ENCODE results near the gene ART4. TPM values are rescaled to one million over a fixed set of nuclear protein-coding genes. Genes with fewer than 3 reads are reported as not detected.
A peak's percentile ranks its signal among the peaks of the same experiment; 100 is the strongest.

Gene ART4
- total and polyA plus RNA-seq, 4 donors = 10.5 to 40.7 (median 22.2) TPM

DNA sequence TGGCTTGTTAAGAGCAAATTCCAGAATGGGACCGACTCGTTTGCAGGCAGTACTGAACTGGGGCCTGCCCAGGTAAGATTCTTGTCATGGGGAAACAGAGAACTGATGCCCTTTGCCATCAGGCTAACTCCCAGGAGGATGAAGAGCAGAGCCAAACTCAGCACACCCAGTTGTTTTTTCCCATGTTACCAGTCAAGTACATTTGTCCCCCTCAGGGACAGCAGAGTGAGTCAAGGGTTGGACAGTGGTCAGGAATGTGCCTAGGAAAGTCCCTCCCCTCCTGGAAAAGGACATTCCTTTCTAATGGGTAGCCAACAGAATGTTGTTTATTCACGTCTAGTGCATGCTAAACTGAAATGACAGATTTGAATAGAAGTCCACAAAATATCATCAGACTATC is 1.6 kb downstream of the ART4 start:
- Histone ChIP-seq H3K4me3 (ENCODE audit: low read depth in 1 of 3, low read length in 3 of 3) (peak overlapping the region; percentile 62 to 91 (median 89)), H3K9ac (ENCODE audit: low read depth in 1 of 2, low read length in 2 of 2) (peak overlapping the region; percentile 77 to 92), H3K4me1 (ENCODE audit: control insufficient read depth in 4 of 4, insufficient read depth in 4 of 4, low read length in 3 of 4) (peaks cover 6 to 45% (median 21%) of the 10 kb centered on the region in 4 donors), H3K9me3 (ENCODE audit: control insufficient read depth in 4 of 4, low read length in 3 of 4) (no peaks in the 10 kb centered on the region), H3K27ac (ENCODE audit: low read depth in 1 of 2, low read length in 2 of 2) (peak overlapping the region; percentile 82 to 87), H3K36me3 (ENCODE audit: control insufficient read depth in 4 of 4, insufficient read depth in 3 of 4, low read depth in 1 of 4, low read length in 3 of 4) (peaks cover 0 to 12% (median 1%) of the 10 kb centered on the region in 4 donors), H3K27me3 (ENCODE audit: control insufficient read depth in 4 of 4, insufficient read depth in 4 of 4, low read length in 3 of 4) (no peaks in the 10 kb centered on the region)
- TF ChIP-seq, protein P1, sequence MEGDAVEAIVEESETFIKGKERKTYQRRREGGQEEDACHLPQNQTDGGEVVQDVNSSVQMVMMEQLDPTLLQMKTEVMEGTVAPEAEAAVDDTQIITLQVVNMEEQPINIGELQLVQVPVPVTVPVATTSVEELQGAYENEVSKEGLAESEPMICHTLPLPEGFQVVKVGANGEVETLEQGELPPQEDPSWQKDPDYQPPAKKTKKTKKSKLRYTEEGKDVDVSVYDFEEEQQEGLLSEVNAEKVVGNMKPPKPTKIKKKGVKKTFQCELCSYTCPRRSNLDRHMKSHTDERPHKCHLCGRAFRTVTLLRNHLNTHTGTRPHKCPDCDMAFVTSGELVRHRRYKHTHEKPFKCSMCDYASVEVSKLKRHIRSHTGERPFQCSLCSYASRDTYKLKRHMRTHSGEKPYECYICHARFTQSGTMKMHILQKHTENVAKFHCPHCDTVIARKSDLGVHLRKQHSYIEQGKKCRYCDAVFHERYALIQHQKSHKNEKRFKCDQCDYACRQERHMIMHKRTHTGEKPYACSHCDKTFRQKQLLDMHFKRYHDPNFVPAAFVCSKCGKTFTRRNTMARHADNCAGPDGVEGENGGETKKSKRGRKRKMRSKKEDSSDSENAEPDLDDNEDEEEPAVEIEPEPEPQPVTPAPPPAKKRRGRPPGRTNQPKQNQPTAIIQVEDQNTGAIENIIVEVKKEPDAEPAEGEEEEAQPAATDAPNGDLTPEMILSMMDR (IDR thresholded peaks at IDR 0.05; ENCODE audit: low read depth, low read length, missing input control) = no peak
- TF ChIP-seq FOXA2 (IDR thresholded peaks at IDR 0.05) = peak; percentile 60
- TF ChIP-seq HNF4A (conservative IDR thresholded peaks at IDR 0.05) = peak; percentile 69 to 81
- TF ChIP-seq HNF4G (IDR thresholded peaks at IDR 0.05) = peak; percentile 59
- TF ChIP-seq RXRA (IDR thresholded peaks at IDR 0.05) = peak; percentile 72 to 86
- peak; percentile 93 for TF ChIP-seq SP1 (IDR thresholded peaks at IDR 0.05)
- TF ChIP-seq JUND (IDR thresholded peaks at IDR 0.05) = peak; percentile 85 to 94
- TF ChIP-seq, protein P2, sequence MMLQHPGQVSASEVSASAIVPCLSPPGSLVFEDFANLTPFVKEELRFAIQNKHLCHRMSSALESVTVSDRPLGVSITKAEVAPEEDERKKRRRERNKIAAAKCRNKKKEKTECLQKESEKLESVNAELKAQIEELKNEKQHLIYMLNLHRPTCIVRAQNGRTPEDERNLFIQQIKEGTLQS (IDR thresholded peaks at IDR 0.05) = peak; percentile 66
- peak in 1 of 2 donors; percentile 64 for TF ChIP-seq RAD21 (IDR thresholded peaks at IDR 0.05)
- TF ChIP-seq NR2F2 (IDR thresholded peaks at IDR 0.05) = peak; percentile 78
- TF ChIP-seq, protein P3, sequence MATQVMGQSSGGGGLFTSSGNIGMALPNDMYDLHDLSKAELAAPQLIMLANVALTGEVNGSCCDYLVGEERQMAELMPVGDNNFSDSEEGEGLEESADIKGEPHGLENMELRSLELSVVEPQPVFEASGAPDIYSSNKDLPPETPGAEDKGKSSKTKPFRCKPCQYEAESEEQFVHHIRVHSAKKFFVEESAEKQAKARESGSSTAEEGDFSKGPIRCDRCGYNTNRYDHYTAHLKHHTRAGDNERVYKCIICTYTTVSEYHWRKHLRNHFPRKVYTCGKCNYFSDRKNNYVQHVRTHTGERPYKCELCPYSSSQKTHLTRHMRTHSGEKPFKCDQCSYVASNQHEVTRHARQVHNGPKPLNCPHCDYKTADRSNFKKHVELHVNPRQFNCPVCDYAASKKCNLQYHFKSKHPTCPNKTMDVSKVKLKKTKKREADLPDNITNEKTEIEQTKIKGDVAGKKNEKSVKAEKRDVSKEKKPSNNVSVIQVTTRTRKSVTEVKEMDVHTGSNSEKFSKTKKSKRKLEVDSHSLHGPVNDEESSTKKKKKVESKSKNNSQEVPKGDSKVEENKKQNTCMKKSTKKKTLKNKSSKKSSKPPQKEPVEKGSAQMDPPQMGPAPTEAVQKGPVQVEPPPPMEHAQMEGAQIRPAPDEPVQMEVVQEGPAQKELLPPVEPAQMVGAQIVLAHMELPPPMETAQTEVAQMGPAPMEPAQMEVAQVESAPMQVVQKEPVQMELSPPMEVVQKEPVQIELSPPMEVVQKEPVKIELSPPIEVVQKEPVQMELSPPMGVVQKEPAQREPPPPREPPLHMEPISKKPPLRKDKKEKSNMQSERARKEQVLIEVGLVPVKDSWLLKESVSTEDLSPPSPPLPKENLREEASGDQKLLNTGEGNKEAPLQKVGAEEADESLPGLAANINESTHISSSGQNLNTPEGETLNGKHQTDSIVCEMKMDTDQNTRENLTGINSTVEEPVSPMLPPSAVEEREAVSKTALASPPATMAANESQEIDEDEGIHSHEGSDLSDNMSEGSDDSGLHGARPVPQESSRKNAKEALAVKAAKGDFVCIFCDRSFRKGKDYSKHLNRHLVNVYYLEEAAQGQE (IDR thresholded peaks at IDR 0.05) = peak; percentile 91
- TF ChIP-seq, protein P4, sequence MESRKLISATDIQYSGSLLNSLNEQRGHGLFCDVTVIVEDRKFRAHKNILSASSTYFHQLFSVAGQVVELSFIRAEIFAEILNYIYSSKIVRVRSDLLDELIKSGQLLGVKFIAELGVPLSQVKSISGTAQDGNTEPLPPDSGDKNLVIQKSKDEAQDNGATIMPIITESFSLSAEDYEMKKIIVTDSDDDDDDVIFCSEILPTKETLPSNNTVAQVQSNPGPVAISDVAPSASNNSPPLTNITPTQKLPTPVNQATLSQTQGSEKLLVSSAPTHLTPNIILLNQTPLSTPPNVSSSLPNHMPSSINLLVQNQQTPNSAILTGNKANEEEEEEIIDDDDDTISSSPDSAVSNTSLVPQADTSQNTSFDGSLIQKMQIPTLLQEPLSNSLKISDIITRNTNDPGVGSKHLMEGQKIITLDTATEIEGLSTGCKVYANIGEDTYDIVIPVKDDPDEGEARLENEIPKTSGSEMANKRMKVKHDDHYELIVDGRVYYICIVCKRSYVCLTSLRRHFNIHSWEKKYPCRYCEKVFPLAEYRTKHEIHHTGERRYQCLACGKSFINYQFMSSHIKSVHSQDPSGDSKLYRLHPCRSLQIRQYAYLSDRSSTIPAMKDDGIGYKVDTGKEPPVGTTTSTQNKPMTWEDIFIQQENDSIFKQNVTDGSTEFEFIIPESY (IDR thresholded peaks at IDR 0.05) = peak; percentile 49
- TF ChIP-seq TAF1 (conservative IDR thresholded peaks at IDR 0.05) = peak; percentile 98
- peak in 1 of 2 donors; percentile 67 for TF ChIP-seq EGR1 (IDR thresholded peaks at IDR 0.05; ENCODE audit: low read depth in 2 of 2)
- peak; percentile 75 for TF ChIP-seq YY1 (IDR thresholded peaks at IDR 0.05)
- peak; percentile 42 for TF ChIP-seq FOXA1 (IDR thresholded peaks at IDR 0.05)
- TF ChIP-seq, protein P5, sequence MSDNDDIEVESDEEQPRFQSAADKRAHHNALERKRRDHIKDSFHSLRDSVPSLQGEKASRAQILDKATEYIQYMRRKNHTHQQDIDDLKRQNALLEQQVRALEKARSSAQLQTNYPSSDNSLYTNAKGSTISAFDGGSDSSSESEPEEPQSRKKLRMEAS (IDR thresholded peaks at IDR 0.05) = peak; percentile 80
- TF ChIP-seq GABPA (IDR thresholded peaks at IDR 0.05 in 1 of 2, conservative IDR thresholded peaks at IDR 0.05 in 1 of 2) = peak in 1 of 2 donors; percentile 39
- DNase-seq (ENCODE audit: low spot score) = peak; percentile 48
- WGBS = 20% methylated on average over 3 of the region's 3 CpGs
